ENCODE measurements around the gene ATP2B2. TPM values are rescaled to one million over a fixed set of nuclear protein-coding genes. Genes with fewer than 3 reads are reported as not detected.
A peak's percentile ranks its signal among the peaks of the same experiment; 100 is the strongest.

The ATP2B2 gene
- polyA plus RNA-seq, 3 donors from 2014 or later = not detected

GRCh38 chr3:10411598-10412332, 93.6 kb downstream of the ATP2B2 start:
- Mint-ChIP-seq H3K36me3 (no peaks in the 10 kb centered on the region), H3K27ac (no peak overlapping the region)

DNA sequence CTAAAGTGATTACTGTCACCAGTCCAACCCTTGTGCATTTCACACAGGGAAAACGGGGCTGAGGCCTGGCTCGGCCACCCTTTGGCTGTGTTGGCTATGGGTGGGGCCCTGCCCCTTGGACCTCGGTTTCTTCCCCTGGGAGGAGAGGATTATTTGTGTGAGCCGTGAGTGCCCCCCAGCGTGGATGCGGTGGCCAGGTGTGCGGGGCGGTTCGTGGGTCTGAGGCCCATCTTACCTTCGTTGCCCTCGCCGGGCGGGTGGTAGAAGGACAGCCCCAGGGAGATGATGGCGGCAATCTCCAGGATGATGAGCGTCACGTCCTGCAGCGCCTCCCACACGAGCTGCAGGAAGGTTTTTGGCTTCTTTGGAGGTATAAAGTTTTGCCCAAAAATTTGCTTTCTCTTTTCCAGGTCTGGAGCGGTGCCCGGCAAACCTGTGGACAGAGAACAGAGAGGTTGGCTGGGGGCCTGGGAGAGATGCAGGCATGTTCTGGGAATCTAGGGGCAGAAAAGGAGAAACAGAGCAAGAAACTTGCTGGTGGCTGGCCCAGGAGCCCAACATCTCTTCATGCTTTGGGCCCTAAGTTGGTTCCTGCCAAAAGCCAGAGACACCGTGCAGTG, 94.9 kb downstream of the ATP2B2 start:
- Mint-ChIP-seq H3K36me3 (no peaks in the 10 kb centered on the region), H3K27me3 (ENCODE audit: low read depth in 3 of 3) (peaks cover 0 to 6% (median 5%) of the 10 kb centered on the region in 3 donors), H3K9me3 (no peaks in the 10 kb centered on the region), H3K27ac (no peak overlapping the region), H3K4me3 (no peak overlapping the region), H3K4me1 (no peaks in the 10 kb centered on the region)
- no peak for DNase-seq

More at GRCh38 chr3:10411598-10412332, 93.6 kb downstream of the ATP2B2 start:
- Mint-ChIP-seq H3K9me3 (no peaks in the 10 kb centered on the region), H3K4me3 (no peak overlapping the region), H3K27me3 (ENCODE audit: low read depth in 3 of 3) (peaks cover 0 to 8% (median 7%) of the 10 kb centered on the region in 3 donors), H3K4me1 (no peaks in the 10 kb centered on the region)
- DNase-seq = no peak

DNA sequence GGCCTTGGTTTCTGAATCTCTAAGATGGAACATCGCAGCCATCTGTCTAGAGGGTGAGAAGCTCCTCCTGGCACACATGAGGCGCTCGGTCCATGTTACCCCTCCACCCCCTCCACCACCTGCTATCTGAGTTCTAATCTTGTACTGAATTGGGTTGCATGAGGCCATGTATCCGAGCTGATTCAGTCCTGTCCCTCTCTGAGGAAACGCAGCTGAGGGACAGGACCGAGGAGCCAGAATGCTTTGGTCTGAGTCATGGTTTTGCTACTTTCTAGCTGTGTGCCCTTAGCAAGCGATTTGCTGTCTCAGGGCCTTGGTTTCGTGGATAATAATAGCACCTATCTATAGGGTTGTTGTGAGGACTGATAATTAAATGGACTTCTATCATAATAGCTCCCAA, 96.7 kb downstream of the ATP2B2 start:
- peaks cover 0 to 6% (median 0%) of the 10 kb centered on the region in 3 donors for H3K27me3 Mint-ChIP-seq (ENCODE audit: low read depth in 3 of 3)
- H3K27ac Mint-ChIP-seq = no peak overlapping the region
- H3K4me3 Mint-ChIP-seq = no peak overlapping the region
- no peaks in the 10 kb centered on the region for H3K9me3 Mint-ChIP-seq
- H3K36me3 Mint-ChIP-seq = no peaks in the 10 kb centered on the region
- H3K4me1 Mint-ChIP-seq = no peaks in the 10 kb centered on the region
- DNase-seq = no peak

DNA sequence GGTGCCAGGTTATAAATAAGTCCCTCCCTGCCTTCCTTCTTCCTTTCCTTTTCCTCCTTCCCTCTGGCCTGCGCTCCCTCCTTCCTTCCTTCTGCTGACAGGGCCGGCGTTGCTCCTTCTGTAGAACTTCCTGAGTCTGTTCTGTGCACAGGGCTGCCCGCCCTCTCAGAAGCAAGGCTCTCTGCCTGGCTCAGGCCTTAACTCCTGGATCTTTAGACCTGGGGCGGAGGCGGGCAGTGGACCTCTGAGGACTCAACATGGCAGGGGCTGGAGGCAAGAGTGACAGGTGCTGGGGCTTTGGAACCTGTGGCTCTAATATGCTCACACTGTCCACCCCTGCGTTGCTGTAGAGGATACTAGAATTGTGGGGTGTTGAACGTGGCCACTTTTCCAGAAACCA, 98.0 kb downstream of the ATP2B2 start:
- DNase-seq = no peak
- Mint-ChIP-seq H3K27me3 (ENCODE audit: low read depth in 3 of 3) (peaks cover 0 to 2% (median 0%) of the 10 kb centered on the region in 3 donors), H3K9me3 (no peaks in the 10 kb centered on the region), H3K4me1 (no peaks in the 10 kb centered on the region), H3K27ac (no peak overlapping the region), H3K36me3 (no peaks in the 10 kb centered on the region), H3K4me3 (no peak overlapping the region)

- DNase-seq = no peak
- no peaks in the 10 kb centered on the region for H3K36me3 Mint-ChIP-seq
- H3K4me1 Mint-ChIP-seq = no peaks in the 10 kb centered on the region
- H3K27ac Mint-ChIP-seq = no peak overlapping the region
- H3K27me3 Mint-ChIP-seq (ENCODE audit: low read depth in 3 of 3) = peaks cover 0 to 2% (median 0%) of the 10 kb centered on the region in 3 donors
- H3K9me3 Mint-ChIP-seq = no peaks in the 10 kb centered on the region
- H3K4me3 Mint-ChIP-seq = no peak overlapping the region
Measured at GRCh38 chr3:10406414-10406813, 99.0 kb downstream of the ATP2B2 start.

DNA sequence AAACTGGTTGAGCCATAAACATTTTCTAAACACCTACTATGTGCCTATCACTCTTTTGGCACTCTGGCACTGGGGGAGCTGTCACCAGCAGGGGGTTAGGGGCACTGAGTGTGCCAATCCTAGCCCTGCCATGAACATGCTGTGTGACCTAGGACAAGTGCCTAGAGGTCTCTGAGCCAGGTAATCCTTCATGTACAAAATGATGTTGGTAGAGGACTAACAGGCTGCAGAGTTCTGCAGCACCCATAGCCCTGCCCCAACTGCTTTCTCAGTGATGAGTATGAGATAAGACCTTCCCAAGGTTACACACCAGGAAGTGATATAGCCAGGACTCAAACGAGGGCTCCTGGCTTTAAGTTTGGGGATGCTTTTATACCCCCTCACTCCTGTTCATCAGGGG, 99.6 kb downstream of the ATP2B2 start:
- H3K9me3 Mint-ChIP-seq = no peaks in the 10 kb centered on the region
- H3K27ac Mint-ChIP-seq = no peak overlapping the region
- H3K4me1 Mint-ChIP-seq = no peaks in the 10 kb centered on the region
- peaks cover 0 to 2% (median 0%) of the 10 kb centered on the region in 3 donors for H3K27me3 Mint-ChIP-seq (ENCODE audit: low read depth in 3 of 3)
- H3K4me3 Mint-ChIP-seq = no peak overlapping the region
- no peak for DNase-seq
- no peaks in the 10 kb centered on the region for H3K36me3 Mint-ChIP-seq

DNA sequence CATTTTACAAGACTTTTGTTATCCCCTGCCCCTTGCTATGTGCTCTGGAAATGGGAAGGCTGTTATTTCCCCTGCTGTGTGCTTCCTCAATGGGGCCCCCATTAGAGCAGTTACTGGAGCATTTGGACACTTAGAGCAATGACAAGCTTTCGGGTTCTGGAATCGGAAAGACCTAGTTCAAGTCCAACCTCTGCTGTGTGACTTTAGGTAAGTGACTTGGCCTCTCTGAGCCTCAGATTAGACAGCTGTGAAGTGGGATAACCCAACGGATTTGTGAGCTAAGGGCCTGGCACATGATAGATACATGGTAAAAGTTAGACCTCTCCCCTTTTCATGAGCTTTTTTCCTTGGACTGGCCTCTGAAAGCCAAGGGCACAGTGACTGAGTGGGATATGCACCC, 100.5 kb downstream of the ATP2B2 start:
- Mint-ChIP-seq H3K4me3 (no peak overlapping the region), H3K36me3 (no peaks in the 10 kb centered on the region), H3K9me3 (no peaks in the 10 kb centered on the region), H3K27ac (no peak overlapping the region), H3K27me3 (ENCODE audit: low read depth in 3 of 3) (peaks cover 0 to 2% (median 0%) of the 10 kb centered on the region in 3 donors), H3K4me1 (no peaks in the 10 kb centered on the region)
- no peak for DNase-seq

DNA sequence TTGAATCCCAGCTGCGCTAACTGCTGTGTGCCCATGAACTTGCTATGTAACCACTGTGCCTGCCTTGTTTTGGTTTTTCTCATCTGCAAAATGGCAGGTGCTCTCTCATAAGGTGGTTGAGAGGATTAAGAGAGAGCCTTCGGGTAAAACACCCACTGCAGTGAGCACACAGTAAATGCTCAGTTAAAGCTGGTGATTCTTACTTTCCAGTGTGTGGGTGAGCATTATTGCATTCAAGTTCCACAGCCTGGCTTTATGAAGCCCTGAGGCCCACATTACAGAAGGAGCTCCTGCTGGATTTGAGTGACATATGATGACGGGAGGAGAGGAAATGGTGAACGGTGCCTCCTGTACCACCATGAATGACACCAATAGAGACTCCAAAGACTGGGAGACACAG, 101.0 kb downstream of the ATP2B2 start:
- H3K27me3 Mint-ChIP-seq (ENCODE audit: low read depth in 3 of 3) = peaks cover 0 to 4% (median 0%) of the 10 kb centered on the region in 3 donors
- no peak overlapping the region for H3K27ac Mint-ChIP-seq
- no peak overlapping the region for H3K4me3 Mint-ChIP-seq
- DNase-seq = no peak
- no peaks in the 10 kb centered on the region for H3K9me3 Mint-ChIP-seq
- H3K4me1 Mint-ChIP-seq = no peaks in the 10 kb centered on the region
- no peaks in the 10 kb centered on the region for H3K36me3 Mint-ChIP-seq

DNA sequence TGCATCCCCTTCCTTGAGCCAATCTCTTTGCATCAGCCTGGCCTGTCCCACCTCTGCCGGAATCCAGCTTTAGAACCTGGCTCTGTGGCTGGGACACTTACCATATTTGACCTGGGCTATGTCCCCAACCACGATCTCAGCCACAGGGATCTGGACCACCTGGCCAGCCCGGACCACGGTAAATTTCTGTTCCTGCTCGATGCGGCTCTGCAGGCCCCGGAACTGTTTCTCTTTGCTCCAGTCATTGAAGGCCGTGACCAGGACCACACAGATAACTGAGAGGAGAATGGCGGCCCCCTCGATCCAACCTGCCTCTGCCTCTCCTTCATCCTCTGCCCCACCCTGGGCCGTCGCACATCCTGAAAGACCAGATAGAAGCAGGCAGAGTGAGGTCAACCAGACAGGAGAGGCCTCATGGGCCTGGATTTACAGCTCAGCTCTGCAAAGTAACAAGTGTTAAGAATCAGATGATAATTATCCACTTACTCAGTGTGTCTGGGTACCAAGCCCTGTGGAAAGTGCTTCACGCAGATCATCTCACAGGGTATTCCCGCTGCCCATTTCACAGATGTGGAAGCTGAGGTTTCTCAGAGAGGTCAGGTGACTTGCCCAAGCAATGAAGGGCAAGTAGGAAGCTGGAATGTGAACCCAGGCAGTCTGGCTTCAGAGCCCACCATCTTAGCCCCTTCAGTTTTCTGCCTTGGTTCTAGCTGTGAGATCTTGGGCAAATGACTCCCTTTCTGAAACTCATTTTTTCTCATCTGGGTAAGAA, 103.2 kb downstream of the ATP2B2 start:
- Mint-ChIP-seq H3K36me3 (no peaks in the 10 kb centered on the region), H3K9me3 (no peaks in the 10 kb centered on the region), H3K4me1 (no peaks in the 10 kb centered on the region), H3K27ac (no peak overlapping the region), H3K4me3 (no peak overlapping the region), H3K27me3 (ENCODE audit: low read depth in 3 of 3) (peaks cover 0 to 4% (median 4%) of the 10 kb centered on the region in 3 donors)
- no peak for DNase-seq

GRCh38 chr3:10400749-10401495, 104.5 kb downstream of the ATP2B2 start:
- Mint-ChIP-seq H3K4me1 (peaks cover 0 to 7% of the 10 kb centered on the region in 2 donors), H3K27ac (no peak overlapping the region), H3K27me3 (ENCODE audit: low read depth in 3 of 3) (peaks cover 2 to 4% (median 4%) of the 10 kb centered on the region in 3 donors), H3K9me3 (no peaks in the 10 kb centered on the region), H3K4me3 (no peak overlapping the region), H3K36me3 (no peaks in the 10 kb centered on the region)
- DNase-seq = no peak

GRCh38 chr3:10400050-10400748, 105.2 kb downstream of the ATP2B2 start:
- Mint-ChIP-seq H3K4me3 (no peak overlapping the region), H3K27ac (peak overlapping the region in 1 of 6 donors; percentile 63), H3K36me3 (no peaks in the 10 kb centered on the region), H3K27me3 (ENCODE audit: low read depth in 3 of 3) (peaks cover 2 to 4% (median 4%) of the 10 kb centered on the region in 3 donors), H3K4me1 (peaks cover 4 to 14% of the 10 kb centered on the region in 2 donors), H3K9me3 (no peaks in the 10 kb centered on the region)
- no peak for DNase-seq

DNA sequence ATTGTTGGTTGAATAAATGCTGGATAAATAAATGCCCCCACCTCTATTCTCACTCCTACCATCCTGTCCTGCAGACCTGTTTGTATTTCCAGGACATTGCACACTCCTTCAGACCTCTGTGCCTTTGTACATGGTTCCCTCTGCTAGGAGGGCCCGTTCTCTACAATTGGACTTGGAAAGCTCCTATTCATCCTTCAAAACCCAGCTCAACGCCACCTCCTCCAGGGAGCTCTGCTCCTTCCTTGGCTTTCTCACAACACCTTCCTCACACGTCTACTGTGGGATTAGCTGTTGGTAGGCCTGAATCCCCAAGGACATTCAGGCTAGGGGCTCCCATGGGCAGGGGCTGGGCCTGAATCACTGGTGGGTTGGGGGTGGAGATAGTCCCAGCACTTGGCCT, 105.8 kb downstream of the ATP2B2 start:
- Mint-ChIP-seq H3K27me3 (ENCODE audit: low read depth in 3 of 3) (peaks cover 2 to 4% (median 4%) of the 10 kb centered on the region in 3 donors), H3K4me3 (no peak overlapping the region), H3K4me1 (peaks cover 6 to 16% of the 10 kb centered on the region in 2 donors), H3K27ac (no peak overlapping the region), H3K36me3 (no peaks in the 10 kb centered on the region), H3K9me3 (no peaks in the 10 kb centered on the region)
- DNase-seq = no peak

DNA sequence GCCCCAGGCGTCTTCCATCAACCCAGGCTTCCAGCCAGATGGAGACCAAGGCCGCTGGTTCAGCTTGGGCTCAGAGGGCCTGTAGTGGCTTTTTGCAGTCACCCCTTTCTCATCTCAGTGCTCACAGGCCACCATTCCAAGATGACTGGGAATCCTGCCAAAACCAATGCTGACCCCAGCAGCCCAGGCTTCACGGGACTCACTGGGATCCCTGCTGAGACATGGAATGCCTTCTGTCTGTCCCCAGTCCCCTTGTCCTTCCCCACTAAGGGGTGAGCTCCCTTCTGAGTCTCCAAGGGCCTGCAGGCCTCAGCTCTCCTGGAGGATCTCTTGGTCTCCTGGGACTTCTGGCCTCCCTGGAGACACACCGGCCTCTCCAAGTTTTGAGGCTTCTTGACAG, 107.0 kb downstream of the ATP2B2 start:
- no peak overlapping the region for H3K27ac Mint-ChIP-seq
- peaks cover 2 to 4% (median 4%) of the 10 kb centered on the region in 3 donors for H3K27me3 Mint-ChIP-seq (ENCODE audit: low read depth in 3 of 3)
- no peaks in the 10 kb centered on the region for H3K36me3 Mint-ChIP-seq
- H3K9me3 Mint-ChIP-seq = no peaks in the 10 kb centered on the region
- H3K4me1 Mint-ChIP-seq = peaks cover 6 to 16% of the 10 kb centered on the region in 2 donors
- DNase-seq = no peak
- no peak overlapping the region for H3K4me3 Mint-ChIP-seq

All from immature natural killer cell (primary cell).